PC-9 (cell line): ENCODE data around the gene LAMA5.

Source experiments
- EZH2 ChIP-seq: fragments of 200-600 bp; sonication (generic); IDR thresholded peaks from 2 replicates; pipeline ENCODE4 v1.8.0; 2017; ENCODE audit warnings: antibody characterized with exemption, low read depth
- TF ChIP-seq, protein P1 (sequence below): fragments of 200-600 bp; sonication (generic); conservative IDR thresholded peaks from 2 replicates; pipeline ENCODE4 v1.6.1; 2017; ENCODE audit warnings: mixed run types, antibody characterized with exemption, mild to moderate bottlenecking, moderate library complexity

DNA sequence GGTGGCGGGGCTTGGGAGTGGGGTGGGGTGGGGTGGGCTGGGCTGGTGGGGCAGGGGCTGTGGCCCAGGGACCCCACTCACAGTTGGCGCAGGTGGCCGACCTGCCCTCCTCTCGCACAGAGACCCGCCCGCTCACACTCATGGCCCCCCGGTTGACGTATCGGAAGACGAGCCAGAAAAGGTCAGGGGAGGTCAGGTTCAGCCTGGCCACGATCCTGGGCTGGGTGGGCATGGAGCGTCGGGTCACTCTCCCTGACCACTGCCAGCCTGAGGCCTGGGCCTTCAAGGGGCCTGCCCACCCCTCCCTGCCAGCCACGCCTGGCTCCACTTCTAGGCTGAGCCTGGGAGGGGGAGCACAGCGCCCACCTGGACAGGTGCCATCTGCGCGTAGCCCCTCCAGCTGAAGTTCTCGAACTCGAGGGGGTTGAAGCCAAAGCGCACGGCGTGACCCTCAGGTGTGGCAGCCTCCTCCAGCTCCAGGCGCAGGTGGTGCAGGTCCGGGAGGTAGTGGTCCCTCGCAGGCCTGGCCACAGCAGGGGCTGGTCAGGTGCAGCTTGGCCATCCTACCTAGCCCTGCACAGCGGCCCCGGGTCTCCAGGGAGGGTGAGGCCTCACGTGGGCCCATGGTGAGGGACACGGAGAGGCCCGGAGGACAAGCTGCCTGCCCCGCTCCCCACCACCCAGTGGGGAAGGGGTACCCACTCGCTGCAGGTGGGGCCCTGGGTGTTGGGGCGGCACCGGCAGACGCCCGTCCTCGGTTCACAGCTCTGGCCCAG, 33.1 kb downstream of the LAMA5 start:
- TF ChIP-seq, protein P1, sequence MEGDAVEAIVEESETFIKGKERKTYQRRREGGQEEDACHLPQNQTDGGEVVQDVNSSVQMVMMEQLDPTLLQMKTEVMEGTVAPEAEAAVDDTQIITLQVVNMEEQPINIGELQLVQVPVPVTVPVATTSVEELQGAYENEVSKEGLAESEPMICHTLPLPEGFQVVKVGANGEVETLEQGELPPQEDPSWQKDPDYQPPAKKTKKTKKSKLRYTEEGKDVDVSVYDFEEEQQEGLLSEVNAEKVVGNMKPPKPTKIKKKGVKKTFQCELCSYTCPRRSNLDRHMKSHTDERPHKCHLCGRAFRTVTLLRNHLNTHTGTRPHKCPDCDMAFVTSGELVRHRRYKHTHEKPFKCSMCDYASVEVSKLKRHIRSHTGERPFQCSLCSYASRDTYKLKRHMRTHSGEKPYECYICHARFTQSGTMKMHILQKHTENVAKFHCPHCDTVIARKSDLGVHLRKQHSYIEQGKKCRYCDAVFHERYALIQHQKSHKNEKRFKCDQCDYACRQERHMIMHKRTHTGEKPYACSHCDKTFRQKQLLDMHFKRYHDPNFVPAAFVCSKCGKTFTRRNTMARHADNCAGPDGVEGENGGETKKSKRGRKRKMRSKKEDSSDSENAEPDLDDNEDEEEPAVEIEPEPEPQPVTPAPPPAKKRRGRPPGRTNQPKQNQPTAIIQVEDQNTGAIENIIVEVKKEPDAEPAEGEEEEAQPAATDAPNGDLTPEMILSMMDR, result no peak
- TF ChIP-seq EZH2, result no peak
